ENCODE measurements around the gene ZNRD2.

The ZNRD2 gene

GRCh38 chr11:65591939-65592857, 21.9 kb downstream of the ZNRD2 start:
- ChIA-PET POLR2A (interaction anchor here (0.7 kb wide), 1 partner anchor 52 kb away, joined by 3 read pairs; no protein-coding TSS in a partner anchor), CTCF (interaction anchor here (1.0 to 16.6 kb wide), 9 partner anchors 13 to 317 kb away, joined by 3 to 229 read pairs (median 9); partner anchors contain the start of genes EHBP1L1, FAM89B, MAP3K11 and PCNX3)
- peaks cover 0 to 36% (median 33%) of the 10 kb centered on the region in 4 experiments for H3K4me1 ChIP-seq (ENCODE audit: control extremely low read depth in 1 of 4, control insufficient read depth in 4 of 4, insufficient read depth in 4 of 4, low read length in 3 of 4)
- peaks cover 7 to 40% (median 21%) of the 10 kb centered on the region in 4 experiments for H3K36me3 ChIP-seq (ENCODE audit: control insufficient read depth in 4 of 4, insufficient read depth in 4 of 4, low read length in 3 of 4)
- peak overlapping the region in 1 of 7 experiments; percentile 19 for H3K4me3 ChIP-seq (ENCODE audit: control insufficient read depth in 1 of 7, extremely low read depth in 1 of 7, insufficient read depth in 4 of 7, low read depth in 2 of 7, low read length in 6 of 7)
- DNase-seq, result no peak
- H3K27ac ChIP-seq (ENCODE audit: insufficient read depth in 1 of 2, low read depth in 1 of 2, low read length in 2 of 2, poor library complexity in 1 of 2, severe bottlenecking in 2 of 2), result no peak overlapping the region
- H3K9me3 ChIP-seq (ENCODE audit: control extremely low read depth in 1 of 5, control insufficient read depth in 4 of 5, insufficient read depth in 2 of 5, low read depth in 1 of 5, low read length in 4 of 5), result no peaks in the 10 kb centered on the region
- WGBS (ENCODE audit: insufficient coverage), result 79% methylated on average over 86 of the region's 106 CpGs
- no peaks in the 10 kb centered on the region for H3K27me3 ChIP-seq (replicated peaks in 2 of 5; ENCODE audit: control insufficient read depth in 4 of 5, insufficient read depth in 5 of 5, low read length in 4 of 5)

- Histone ChIP-seq H3K27me3 (replicated peaks in 2 of 5; ENCODE audit: control insufficient read depth in 4 of 5, insufficient read depth in 5 of 5, low read length in 4 of 5) (no peaks in the 10 kb centered on the region), H3K4me3 (ENCODE audit: control insufficient read depth in 1 of 7, extremely low read depth in 1 of 7, insufficient read depth in 4 of 7, low read depth in 2 of 7, low read length in 6 of 7) (no peak overlapping the region), H3K9me3 (ENCODE audit: control extremely low read depth in 1 of 5, control insufficient read depth in 4 of 5, insufficient read depth in 2 of 5, low read depth in 1 of 5, low read length in 4 of 5) (no peaks in the 10 kb centered on the region), H3K4me1 (ENCODE audit: control extremely low read depth in 1 of 4, control insufficient read depth in 4 of 4, insufficient read depth in 4 of 4, low read length in 3 of 4) (peaks cover 0 to 28% (median 26%) of the 10 kb centered on the region in 4 experiments), H3K27ac (ENCODE audit: insufficient read depth in 1 of 2, low read depth in 1 of 2, low read length in 2 of 2, poor library complexity in 1 of 2, severe bottlenecking in 2 of 2) (no peak overlapping the region), H3K36me3 (ENCODE audit: control insufficient read depth in 4 of 4, insufficient read depth in 4 of 4, low read length in 3 of 4) (peaks cover 8 to 47% (median 25%) of the 10 kb centered on the region in 4 experiments)
- ChIA-PET CTCF (interaction anchor here (0.8 to 16.6 kb wide), 18 partner anchors 14 to 318 kb away, joined by 3 to 229 read pairs (median 6); partner anchors contain the start of genes EHBP1L1, FAM89B, LTBP3 and MAP3K11), POLR2A (interaction anchor here (0.7 to 1.0 kb wide), 3 partner anchors 21 to 53 kb away, joined by 3 read pairs; partner anchors contain the start of genes MAP3K11 and PCNX3)
- 89% methylated on average over 22 of the region's 22 CpGs for WGBS (ENCODE audit: insufficient coverage)
- no peak for DNase-seq
Observed at GRCh38 chr11:65592858-65593517, 22.7 kb downstream of the ZNRD2 start.

- H3K4me3 ChIP-seq (ENCODE audit: control insufficient read depth in 1 of 7, extremely low read depth in 1 of 7, insufficient read depth in 4 of 7, low read depth in 2 of 7, low read length in 6 of 7), result no peak overlapping the region
- POLR2A ChIA-PET, result interaction anchor here (0.9 to 1.0 kb wide), 4 partner anchors 20 to 176 kb away, joined by 3 read pairs; partner anchors contain the start of genes MAP3K11 and PCNX3
- CTCF ChIA-PET, result interaction anchor here (0.5 to 16.6 kb wide), 22 partner anchors 9 to 318 kb away, joined by 3 to 229 read pairs (median 4); partner anchors contain the start of genes EHBP1L1, FAM89B, LTBP3 and MAP3K11
- no peaks in the 10 kb centered on the region for H3K27me3 ChIP-seq (replicated peaks in 2 of 5; ENCODE audit: control insufficient read depth in 4 of 5, insufficient read depth in 5 of 5, low read length in 4 of 5)
- H3K27ac ChIP-seq (ENCODE audit: insufficient read depth in 1 of 2, low read depth in 1 of 2, low read length in 2 of 2, poor library complexity in 1 of 2, severe bottlenecking in 2 of 2), result no peak overlapping the region
- peaks cover 11 to 54% (median 29%) of the 10 kb centered on the region in 4 experiments for H3K36me3 ChIP-seq (ENCODE audit: control insufficient read depth in 4 of 4, insufficient read depth in 4 of 4, low read length in 3 of 4)
- H3K4me1 ChIP-seq (ENCODE audit: control extremely low read depth in 1 of 4, control insufficient read depth in 4 of 4, insufficient read depth in 4 of 4, low read length in 3 of 4), result peaks cover 0 to 20% (median 18%) of the 10 kb centered on the region in 4 experiments
- H3K9me3 ChIP-seq (ENCODE audit: control extremely low read depth in 1 of 5, control insufficient read depth in 4 of 5, insufficient read depth in 2 of 5, low read depth in 1 of 5, low read length in 4 of 5), result no peaks in the 10 kb centered on the region
- DNase-seq, result peak in 2 of 3 donors; percentile 59 to 66
- 91% methylated on average over 24 of the region's 26 CpGs for WGBS (ENCODE audit: insufficient coverage)
Observed at GRCh38 chr11:65593518-65594414, 23.5 kb downstream of the ZNRD2 start.

GRCh38 chr11:65595131-65595530, 24.9 kb downstream of the ZNRD2 start:
- no peaks in the 10 kb centered on the region for H3K9me3 ChIP-seq (ENCODE audit: control extremely low read depth in 1 of 5, control insufficient read depth in 4 of 5, insufficient read depth in 2 of 5, low read depth in 1 of 5, low read length in 4 of 5)
- no peak overlapping the region for H3K27ac ChIP-seq (ENCODE audit: insufficient read depth in 1 of 2, low read depth in 1 of 2, low read length in 2 of 2, poor library complexity in 1 of 2, severe bottlenecking in 2 of 2)
- CTCF ChIA-PET, result interaction anchor here (1.6 to 16.6 kb wide), 5 partner anchors 10 to 56 kb away, joined by 7 to 229 read pairs (median 89); partner anchors contain the start of genes EHBP1L1, MAP3K11 and PCNX3
- H3K27me3 ChIP-seq (replicated peaks in 2 of 5; ENCODE audit: control insufficient read depth in 4 of 5, insufficient read depth in 5 of 5, low read length in 4 of 5), result no peaks in the 10 kb centered on the region
- no peak overlapping the region for H3K4me3 ChIP-seq (ENCODE audit: control insufficient read depth in 1 of 7, extremely low read depth in 1 of 7, insufficient read depth in 4 of 7, low read depth in 2 of 7, low read length in 6 of 7)
- no peak for DNase-seq
- POLR2A ChIA-PET, result interaction anchor here (0.6 to 0.7 kb wide), 2 partner anchors 18 to 90 kb away, joined by 3 to 4 read pairs; no protein-coding TSS in a partner anchor
- peaks cover 9 to 55% (median 32%) of the 10 kb centered on the region in 4 experiments for H3K36me3 ChIP-seq (ENCODE audit: control insufficient read depth in 4 of 4, insufficient read depth in 4 of 4, low read length in 3 of 4)
- WGBS (ENCODE audit: insufficient coverage), result 100% methylated on average over 1 of the region's 3 CpGs
- peaks cover 0 to 9% (median 6%) of the 10 kb centered on the region in 4 experiments for H3K4me1 ChIP-seq (ENCODE audit: control extremely low read depth in 1 of 4, control insufficient read depth in 4 of 4, insufficient read depth in 4 of 4, low read length in 3 of 4)

GRCh38 chr11:65595543-65596281, 25.4 kb downstream of the ZNRD2 start, which contains the start of gene KCNK7:
KCNK7 (minus strand) TSS chr11:65595800; CDS start chr11:65595772, 28 bp downstream.
- no peaks in the 10 kb centered on the region for H3K27me3 ChIP-seq (replicated peaks in 2 of 5; ENCODE audit: control insufficient read depth in 4 of 5, insufficient read depth in 5 of 5, low read length in 4 of 5)
- 78% methylated on average over 7 of the region's 12 CpGs for WGBS (ENCODE audit: insufficient coverage)
- H3K9me3 ChIP-seq (ENCODE audit: control extremely low read depth in 1 of 5, control insufficient read depth in 4 of 5, insufficient read depth in 2 of 5, low read depth in 1 of 5, low read length in 4 of 5), result no peaks in the 10 kb centered on the region
- H3K4me1 ChIP-seq (ENCODE audit: control extremely low read depth in 1 of 4, control insufficient read depth in 4 of 4, insufficient read depth in 4 of 4, low read length in 3 of 4), result peaks cover 0 to 9% (median 6%) of the 10 kb centered on the region in 4 experiments
- DNase-seq, result no peak
- H3K4me3 ChIP-seq (ENCODE audit: control insufficient read depth in 1 of 7, extremely low read depth in 1 of 7, insufficient read depth in 4 of 7, low read depth in 2 of 7, low read length in 6 of 7), result no peak within 1 kb of the TSS
- H3K27ac ChIP-seq (ENCODE audit: insufficient read depth in 1 of 2, low read depth in 1 of 2, low read length in 2 of 2, poor library complexity in 1 of 2, severe bottlenecking in 2 of 2), result no peak within 1 kb of the TSS
- peaks cover 7 to 56% (median 33%) of the 10 kb centered on the region in 4 experiments for H3K36me3 ChIP-seq (ENCODE audit: control insufficient read depth in 4 of 4, insufficient read depth in 4 of 4, low read length in 3 of 4)
- POLR2A ChIA-PET, result interaction anchor here (0.6 to 0.7 kb wide), 2 partner anchors 17 to 91 kb away, joined by 3 to 4 read pairs; no protein-coding TSS in a partner anchor
- CTCF ChIA-PET, result interaction anchor here (1.3 to 16.6 kb wide), 5 partner anchors 8 to 56 kb away, joined by 3 to 229 read pairs (median 89); partner anchors contain the start of genes EHBP1L1, MAP3K11 and PCNX3
